Lower lobe of right lung (tissue), 2 donors: ENCODE results near the gene PDAP1. TPM values are rescaled to one million over a fixed set of nuclear protein-coding genes. Genes with fewer than 3 reads are reported as not detected.

Experiments
- ATAC-seq, 2 donors: fragments of 200-7000 bp; cut with Tn5 transposase; one replicate each; pipeline ENCODE4 v1.9.1; 2020 to 2022; ENCODE audit warnings: mild to moderate bottlenecking in 2 of 2, moderate library complexity in 2 of 2
- DNase-seq: peaks from one replicate; pipeline ENCODE4 v3.0.0-alpha.2; 2020
- H3K27ac ChIP-seq: fragments of 200-600 bp; one replicate; pipeline ENCODE4 v1.8.0; 2022
- H3K27me3 ChIP-seq: fragments of 200-600 bp; one replicate; pipeline ENCODE4 v1.8.0; 2022; ENCODE audit warnings: low read depth
- H3K36me3 ChIP-seq: fragments of 200-600 bp; one replicate; pipeline ENCODE4 v1.8.0; 2022; ENCODE audit warnings: mild to moderate bottlenecking
- H3K4me1 ChIP-seq: fragments of 200-600 bp; one replicate; pipeline ENCODE4 v1.8.0; 2022
- H3K4me3 ChIP-seq: fragments of 200-600 bp; one replicate; pipeline ENCODE4 v1.8.0; 2022; ENCODE audit warnings: mild to moderate bottlenecking
- H3K9me3 ChIP-seq: fragments of 200-600 bp; one replicate; pipeline ENCODE4 v1.8.0; 2022
- CTCF ChIP-seq: fragments of 200-600 bp; IDR thresholded peaks from one replicate; pipeline ENCODE4 v1.8.0; 2022; ENCODE audit warnings: antibody characterized with exemption, mild to moderate bottlenecking
- intact Hi-C: fragments of 100-400 bp; cut with DNase I; formaldehyde crosslinking; loops from one replicate; pipeline ENCODE4 v1.11.0; 2022
- total RNA-seq: library from RNA; stranded (reverse); fragmentation: NEBNext Ultra II Directional; extraction: Animal tissue kit (Norgen Biotek cat#: 25700); gene quantifications from one replicate; pipeline ENCODE4 v1.2.1, GENCODE V29; 2021
- donor health status: DM: no; HTN: yes; CAD: no; lungs with severe emphysema.

The PDAP1 gene
- total RNA-seq, 1 donor from 2014 or later: 61.6 TPM

GRCh38 chr7:99410635-99411034 lies 2.2 kb upstream of the PDAP1 start:
- Histone ChIP-seq H3K36me3 (peaks cover 59% of the 10 kb centered on the region), H3K9me3 (no peaks in the 10 kb centered on the region), H3K4me3 (no peak overlapping the region), H3K27me3 (no peaks in the 10 kb centered on the region), H3K4me1 (peaks cover 36% of the 10 kb centered on the region), H3K27ac (no peak overlapping the region)
- intact Hi-C loops: no loop called here
- ATAC-seq: no peak
- DNase-seq: no peak
- no peak for TF ChIP-seq CTCF

- H3K27ac ChIP-seq: peak overlapping the region; percentile 98
Observed at GRCh38 chr7:99409806-99410205, 1.4 kb upstream of the PDAP1 start.

GRCh38 chr7:99409192-99409572 lies 785 bp upstream of the PDAP1 start:
- ATAC-seq (peak in 1 of 2 donors; percentile 2), DNase-seq (no peak)
- Histone ChIP-seq H3K4me1 (peaks cover 43% of the 10 kb centered on the region), H3K4me3 (peak overlapping the region; percentile 94), H3K27ac (peak overlapping the region; percentile 98), H3K9me3 (no peaks in the 10 kb centered on the region), H3K36me3 (peaks cover 53% of the 10 kb centered on the region), H3K27me3 (no peaks in the 10 kb centered on the region)
- intact Hi-C loops: no loop called here
- TF ChIP-seq CTCF: no peak

More at GRCh38 chr7:99409806-99410205, 1.4 kb upstream of the PDAP1 start:
- no peak for ATAC-seq
- peak overlapping the region; percentile 94 for H3K4me3 ChIP-seq
- intact Hi-C loops: no loop called here
- DNase-seq: no peak
- no peaks in the 10 kb centered on the region for H3K27me3 ChIP-seq
- no peaks in the 10 kb centered on the region for H3K9me3 ChIP-seq
- peaks cover 40% of the 10 kb centered on the region for H3K4me1 ChIP-seq
- no peak for TF ChIP-seq CTCF
- H3K36me3 ChIP-seq: peaks cover 53% of the 10 kb centered on the region

GRCh38 chr7:99407872-99408378 lies 472 bp downstream of the PDAP1 start:
- intact Hi-C loops: no loop called here

GRCh38 chr7:99406557-99406956 lies 1.8 kb downstream of the PDAP1 start:
- no peak overlapping the region for H3K27ac ChIP-seq
- intact Hi-C loops: no loop called here
- H3K4me1 ChIP-seq: peaks cover 43% of the 10 kb centered on the region
- no peak for TF ChIP-seq CTCF
- no peaks in the 10 kb centered on the region for H3K9me3 ChIP-seq
- ATAC-seq: no peak
- DNase-seq: no peak
- peaks cover 53% of the 10 kb centered on the region for H3K36me3 ChIP-seq
- no peak overlapping the region for H3K4me3 ChIP-seq
- H3K27me3 ChIP-seq: no peaks in the 10 kb centered on the region

More at GRCh38 chr7:99407872-99408378, 472 bp downstream of the PDAP1 start:
- Histone ChIP-seq H3K4me1 (peaks cover 43% of the 10 kb centered on the region), H3K9me3 (no peaks in the 10 kb centered on the region), H3K36me3 (peaks cover 53% of the 10 kb centered on the region), H3K4me3 (peak overlapping the region; percentile 94), H3K27ac (peak overlapping the region; percentile 98), H3K27me3 (no peaks in the 10 kb centered on the region)
- no peak for TF ChIP-seq CTCF
- DNase-seq (no peak), ATAC-seq (peak; percentile 42 to 69)
